Uterus (tissue), 4 donors: ENCODE data around the gene FLRT1. TPM values are rescaled to one million over a fixed set of nuclear protein-coding genes. Genes with fewer than 3 reads are reported as not detected.

ENCODE experiments used
- DNase-seq, 2 donors: peaks; one replicate each; pipeline ENCODE4 v3.0.0-alpha.2; 2019 to 2020
- H3K27ac ChIP-seq, 2 donors: fragments of 200-600 bp; sonication (generic); 1 replicate in 1 of 2; 2 replicates in 1 of 2; pipeline ENCODE4 v1.5.1; 2016 to 2018
- H3K27me3 ChIP-seq, 2 donors: fragments of 200-600 bp; sonication (generic); one replicate each; pipeline ENCODE4 v1.5.1; 2018 to 2019; ENCODE audit warnings: control low read depth in 1 of 2
- H3K36me3 ChIP-seq, 2 donors: fragments of 200-600 bp; sonication (generic); one replicate each; pipeline ENCODE4 v1.5.1; 2019; ENCODE audit warnings: control low read depth in 1 of 2
- H3K4me1 ChIP-seq, 2 donors: fragments of 200-600 bp; sonication (generic); one replicate each; pipeline ENCODE4 v1.5.1; 2018 to 2019; ENCODE audit warnings: control low read depth in 1 of 2
- H3K4me3 ChIP-seq, 2 donors: fragments of 200-600 bp; sonication (generic); 1 replicate in 1 of 2; 2 replicates in 1 of 2; pipeline ENCODE4 v1.5.1; 2018 to 2019; ENCODE audit warnings: mild to moderate bottlenecking in 1 of 2
- H3K9me3 ChIP-seq, 2 donors: fragments of 200-600 bp; sonication (generic); one replicate each; pipeline ENCODE4 v1.5.1; 2019; ENCODE audit warnings: control low read depth in 1 of 2
- POLR2A ChIP-seq, 2 donors: fragments of 450-650 bp; IDR thresholded peaks; one replicate each; pipeline ENCODE4 v1.6.1; 2016; ENCODE audit warnings: antibody characterized with exemption in 2 of 2, mild to moderate bottlenecking in 1 of 2, moderate library complexity in 1 of 2
- intact Hi-C: fragments of 100-400 bp; cut with DNase I; formaldehyde crosslinking; loops from one replicate; pipeline ENCODE4 v1.15.1; 2023; ENCODE audit warnings: low total_unique reads
- total RNA-seq, 4 donors: library from RNA; depleted of rRNA in 3 of 4; stranded (reverse); fragments of >200 nt in 3 of 4; gene quantifications; one replicate each; pipeline versions ENCODE4 v1.1.0 to v1.2.4, GENCODE V29; 2014 to 2023
- TF ChIP-seq, protein P1 (sequence below), 4 experiments: fragments of 200-600 bp in 2 of 4; fragments of 450-650 bp in 2 of 4; sonication (generic) in 2 of 4; IDR thresholded peaks; one replicate each; pipeline ENCODE4 v1.5.1; 2016 to 2019; ENCODE audit warnings: antibody characterized with exemption in 4 of 4, mild to moderate bottlenecking in 2 of 4, moderate library complexity in 1 of 4
- donor health status: DM: yes; HTN: yes; CAD: no.

FLRT1 gene
- total RNA-seq, 4 donors from 2014 or later, result 0.26 to 7.3 (median 1.9) TPM; not detected in 1

DNA sequence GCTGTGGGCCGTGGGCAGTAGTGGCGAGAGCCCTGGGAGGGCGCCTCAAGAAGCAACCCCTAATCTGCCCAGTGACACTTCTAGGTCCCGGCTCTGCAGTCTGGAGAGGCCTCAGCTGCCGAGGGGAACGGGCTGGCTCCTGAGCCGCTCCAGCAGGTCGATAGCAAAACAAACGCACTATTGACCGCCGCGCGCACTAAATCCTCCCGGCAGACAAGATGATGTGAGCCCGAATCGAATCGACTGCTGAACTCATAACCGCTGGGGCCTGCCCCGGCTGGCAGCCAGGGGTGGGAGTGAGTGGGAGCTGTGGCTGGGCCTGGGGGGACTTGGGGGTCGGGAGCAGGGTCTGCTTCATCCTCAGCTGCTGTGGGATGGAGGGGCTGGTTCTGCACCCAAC is 36.1 kb downstream of the FLRT1 start:
- intact Hi-C loops, result no loop called here
- Histone ChIP-seq H3K27ac (no peak overlapping the region), H3K4me3 (no peak overlapping the region), H3K36me3 (no peaks in the 10 kb centered on the region), H3K27me3 (no peaks in the 10 kb centered on the region), H3K4me1 (peaks cover 0 to 6% of the 10 kb centered on the region in 2 donors), H3K9me3 (no peaks in the 10 kb centered on the region)
- no peak for DNase-seq
- TF ChIP-seq, protein P1, sequence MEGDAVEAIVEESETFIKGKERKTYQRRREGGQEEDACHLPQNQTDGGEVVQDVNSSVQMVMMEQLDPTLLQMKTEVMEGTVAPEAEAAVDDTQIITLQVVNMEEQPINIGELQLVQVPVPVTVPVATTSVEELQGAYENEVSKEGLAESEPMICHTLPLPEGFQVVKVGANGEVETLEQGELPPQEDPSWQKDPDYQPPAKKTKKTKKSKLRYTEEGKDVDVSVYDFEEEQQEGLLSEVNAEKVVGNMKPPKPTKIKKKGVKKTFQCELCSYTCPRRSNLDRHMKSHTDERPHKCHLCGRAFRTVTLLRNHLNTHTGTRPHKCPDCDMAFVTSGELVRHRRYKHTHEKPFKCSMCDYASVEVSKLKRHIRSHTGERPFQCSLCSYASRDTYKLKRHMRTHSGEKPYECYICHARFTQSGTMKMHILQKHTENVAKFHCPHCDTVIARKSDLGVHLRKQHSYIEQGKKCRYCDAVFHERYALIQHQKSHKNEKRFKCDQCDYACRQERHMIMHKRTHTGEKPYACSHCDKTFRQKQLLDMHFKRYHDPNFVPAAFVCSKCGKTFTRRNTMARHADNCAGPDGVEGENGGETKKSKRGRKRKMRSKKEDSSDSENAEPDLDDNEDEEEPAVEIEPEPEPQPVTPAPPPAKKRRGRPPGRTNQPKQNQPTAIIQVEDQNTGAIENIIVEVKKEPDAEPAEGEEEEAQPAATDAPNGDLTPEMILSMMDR (IDR thresholded peaks at IDR 0.05), result no peak
- TF ChIP-seq POLR2A (IDR thresholded peaks at IDR 0.05), result no peak

GRCh38 chr11:64072403-64072802 is 36.7 kb downstream of the FLRT1 start:
- Histone ChIP-seq H3K4me3 (no peak overlapping the region), H3K36me3 (no peaks in the 10 kb centered on the region), H3K9me3 (no peaks in the 10 kb centered on the region), H3K27ac (no peak overlapping the region), H3K4me1 (peaks cover 0 to 6% of the 10 kb centered on the region in 2 donors), H3K27me3 (no peaks in the 10 kb centered on the region)
- intact Hi-C loops, result no loop called here
- no peak for DNase-seq
- TF ChIP-seq POLR2A (IDR thresholded peaks at IDR 0.05), result no peak
- TF ChIP-seq, protein P1 (IDR thresholded peaks at IDR 0.05), result no peak

- TF ChIP-seq, protein P1 (IDR thresholded peaks at IDR 0.05), result no peak
- TF ChIP-seq POLR2A (IDR thresholded peaks at IDR 0.05), result no peak
- Histone ChIP-seq H3K9me3 (no peaks in the 10 kb centered on the region), H3K36me3 (no peaks in the 10 kb centered on the region)
These were observed 37.1 kb downstream of the FLRT1 start for GRCh38 chr11:64072871-64073270.

GRCh38 chr11:64073542-64073941 is 37.8 kb downstream of the FLRT1 start:
- no peaks in the 10 kb centered on the region for H3K27me3 ChIP-seq
- no peaks in the 10 kb centered on the region for H3K9me3 ChIP-seq
- intact Hi-C loops, result no loop called here
- no peak overlapping the region for H3K27ac ChIP-seq
- H3K36me3 ChIP-seq, result no peaks in the 10 kb centered on the region
- DNase-seq, result no peak
- peaks cover 0 to 6% of the 10 kb centered on the region in 2 donors for H3K4me1 ChIP-seq
- no peak for TF ChIP-seq POLR2A (IDR thresholded peaks at IDR 0.05)
- TF ChIP-seq, protein P1 (IDR thresholded peaks at IDR 0.05), result no peak
- no peak overlapping the region for H3K4me3 ChIP-seq

More at GRCh38 chr11:64072871-64073270, 37.1 kb downstream of the FLRT1 start:
- peaks cover 0 to 6% of the 10 kb centered on the region in 2 donors for H3K4me1 ChIP-seq
- DNase-seq, result no peak
- H3K27ac ChIP-seq, result no peak overlapping the region
- H3K4me3 ChIP-seq, result no peak overlapping the region
- intact Hi-C loops, result no loop called here
- H3K27me3 ChIP-seq, result no peaks in the 10 kb centered on the region

GRCh38 chr11:64074239-64074638 is 38.5 kb downstream of the FLRT1 start:
- TF ChIP-seq, protein P1 (IDR thresholded peaks at IDR 0.05), result no peak
- no peak for TF ChIP-seq POLR2A (IDR thresholded peaks at IDR 0.05)
- intact Hi-C loops, result no loop called here

More at GRCh38 chr11:64074239-64074638, 38.5 kb downstream of the FLRT1 start:
- no peak for DNase-seq
- H3K27me3 ChIP-seq, result no peaks in the 10 kb centered on the region
- no peaks in the 10 kb centered on the region for H3K36me3 ChIP-seq
- peaks cover 0 to 6% of the 10 kb centered on the region in 2 donors for H3K4me1 ChIP-seq
- no peak overlapping the region for H3K4me3 ChIP-seq
- no peaks in the 10 kb centered on the region for H3K9me3 ChIP-seq
- no peak overlapping the region for H3K27ac ChIP-seq
